ENCODE measurements around the gene CNDP1. TPM values are rescaled to one million over a fixed set of nuclear protein-coding genes. Genes with fewer than 3 reads are reported as not detected.

The CNDP1 gene
- total RNA-seq, 1 donor from 2014 or later = not detected

GRCh38 chr18:74510770-74511095, 23.6 kb upstream of the CNDP1 start:
- DNase-seq (ENCODE audit: low read depth) = no peak
- no peak overlapping the region for H3K4me3 ChIP-seq (ENCODE audit: low read depth, low read length)
- TF ChIP-seq CTCF (conservative IDR thresholded peaks at IDR 0.05; ENCODE audit: low read depth, low read length) = no peak

GRCh38 chr18:74511823-74512222, 22.5 kb upstream of the CNDP1 start:
- no peak for TF ChIP-seq CTCF (conservative IDR thresholded peaks at IDR 0.05; ENCODE audit: low read depth, low read length)
- H3K4me3 ChIP-seq (ENCODE audit: low read depth, low read length) = no peak overlapping the region
- no peak for DNase-seq (ENCODE audit: low read depth)

DNA sequence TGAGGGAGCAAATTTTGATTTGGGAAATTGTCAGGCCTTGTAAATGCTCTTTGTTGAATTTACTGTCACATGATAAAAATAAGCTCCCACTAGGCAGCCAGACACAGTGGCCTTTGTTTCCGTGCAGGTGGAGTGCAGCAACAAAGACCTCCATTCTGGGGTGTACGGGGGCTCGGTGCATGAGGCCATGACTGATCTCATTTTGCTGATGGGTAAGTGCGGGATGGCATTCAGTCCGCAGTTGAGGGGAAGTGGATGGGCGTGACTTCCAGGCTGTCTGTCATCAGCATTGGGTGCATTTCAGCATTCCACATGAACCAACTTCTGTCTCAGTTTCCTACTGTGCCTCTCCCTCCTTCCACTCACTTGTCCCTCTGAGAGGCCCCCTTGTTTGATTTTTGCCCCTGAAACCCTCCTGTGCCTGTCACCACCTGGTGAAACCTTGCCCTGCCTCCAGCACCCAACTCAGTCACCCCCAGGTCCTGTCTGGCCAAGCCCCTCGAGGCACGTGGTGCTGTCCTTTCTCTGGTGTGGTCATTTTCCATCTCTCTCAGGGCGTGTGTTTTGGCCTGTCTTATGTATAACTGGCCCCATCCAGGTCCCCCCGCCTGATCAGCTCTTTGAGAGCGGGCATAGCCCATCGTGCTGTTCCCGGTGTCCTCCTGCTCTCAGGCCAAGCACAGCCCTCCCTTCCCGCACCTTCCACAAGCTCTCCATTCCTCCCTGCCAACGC, 21.8 kb upstream of the CNDP1 start:
- H3K4me3 ChIP-seq (ENCODE audit: low read depth, low read length) = no peak overlapping the region
- no peak for TF ChIP-seq CTCF (conservative IDR thresholded peaks at IDR 0.05; ENCODE audit: low read depth, low read length)
- DNase-seq (ENCODE audit: low read depth) = no peak

GRCh38 chr18:74513149-74513882, 21.0 kb upstream of the CNDP1 start:
- H3K4me3 ChIP-seq (ENCODE audit: low read depth, low read length) = no peak overlapping the region
- TF ChIP-seq CTCF (conservative IDR thresholded peaks at IDR 0.05; ENCODE audit: low read depth, low read length) = no peak

DNA sequence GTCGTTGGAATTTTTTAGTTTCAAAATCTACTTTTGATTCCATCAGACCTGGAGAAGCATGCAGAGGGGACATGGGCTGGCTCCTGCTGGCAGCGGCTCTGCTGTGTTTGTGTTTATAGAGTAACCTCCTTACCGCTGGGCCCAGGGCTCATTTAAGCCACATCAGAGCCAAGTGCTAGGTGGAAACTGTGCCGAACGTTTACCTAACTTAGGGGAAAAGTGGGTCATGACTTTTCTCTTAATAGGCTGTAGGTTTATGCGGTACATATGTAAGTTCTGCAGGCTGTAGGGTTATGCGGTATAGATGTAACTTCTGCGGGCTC, 20.5 kb upstream of the CNDP1 start:
- no peak overlapping the region for H3K4me3 ChIP-seq (ENCODE audit: low read depth, low read length)
- no peak for DNase-seq (ENCODE audit: low read depth)
- no peak for TF ChIP-seq CTCF (conservative IDR thresholded peaks at IDR 0.05; ENCODE audit: low read depth, low read length)

More at GRCh38 chr18:74513149-74513882, 21.0 kb upstream of the CNDP1 start:
- no peak for DNase-seq (ENCODE audit: low read depth)

- no peak for DNase-seq (ENCODE audit: low read depth)
- TF ChIP-seq CTCF (conservative IDR thresholded peaks at IDR 0.05; ENCODE audit: low read depth, low read length) = no peak
- H3K4me3 ChIP-seq (ENCODE audit: low read depth, low read length) = no peak overlapping the region
Measured at GRCh38 chr18:74514860-74515495, 19.3 kb upstream of the CNDP1 start.
